H1 (cell line): ENCODE measurements around the gene CELF2. TPM values are rescaled to one million over a fixed set of nuclear protein-coding genes. Genes with fewer than 3 reads are reported as not detected.

Experiments used
- CTCF ChIP-seq, 3 experiments: IDR thresholded peaks; 1 replicate in 2 of 3; 2 replicates in 1 of 3; pipeline versions ENCODE4 v1.5.1 to v1.6.1; 2011; ENCODE audit warnings: low read length in 3 of 3, mild to moderate bottlenecking in 3 of 3, inconsistent platforms in 2 of 3, low read depth in 1 of 3, moderate library complexity in 1 of 3; ENCODE audit not compliant: insufficient read depth in 1 of 3; ENCODE audit errors: control extremely low read depth in 1 of 3
- GABPA ChIP-seq: IDR thresholded peaks from 2 replicates; pipeline ENCODE4 v1.6.1; 2011; ENCODE audit warnings: mild to moderate bottlenecking, low read length, moderate library complexity, borderline replicate concordance; ENCODE audit not compliant: insufficient read depth
- KDM4A ChIP-seq: IDR thresholded peaks from one replicate; pipeline ENCODE4 v1.7.1; 2012; ENCODE audit warnings: low read depth, mild to moderate bottlenecking, moderate library complexity, low read length, inconsistent platforms; ENCODE audit not compliant: severe bottlenecking
- MAX ChIP-seq: IDR thresholded peaks from 2 replicates; pipeline ENCODE4 v1.6.1; 2012; ENCODE audit warnings: inconsistent platforms
- RXRA ChIP-seq: IDR thresholded peaks from 2 replicates; pipeline ENCODE4 v1.6.1; 2011; ENCODE audit warnings: low read depth, mild to moderate bottlenecking, low read length, moderate library complexity; ENCODE audit not compliant: insufficient read depth
- SIN3A ChIP-seq, 2 experiments: IDR thresholded peaks in 1 of 2; conservative IDR thresholded peaks in 1 of 2; 2 replicates each; pipeline ENCODE4 v1.6.1; 2011 to 2012; ENCODE audit warnings: low read length in 2 of 2, improper control_type of control experiment in 1 of 2, low read depth in 1 of 2, mild to moderate bottlenecking in 1 of 2
- TBP ChIP-seq: IDR thresholded peaks from 2 replicates; pipeline ENCODE4 v1.6.1; 2011; ENCODE audit warnings: low read depth, low read length, improper control_type of control experiment
- TEAD4 ChIP-seq: IDR thresholded peaks from 2 replicates; pipeline ENCODE4 v1.6.1; 2012; ENCODE audit warnings: low read depth, low read length, inconsistent platforms, mixed read lengths
- polyA plus RNA-seq, 7 experiments: library from polyadenylated mRNA; depleted of rRNA in 3 of 7; stranded (reverse) in 5 of 7; unstranded in 2 of 7; fragments of >200 nt in 5 of 7; fragments of 200-250 nt in 2 of 7; gene quantifications; 1 replicate in 5 of 7; 2 replicates in 1 of 7; 4 replicates in 1 of 7; pipeline versions ENCODE4 v1.2.1 to v1.2.3, GENCODE V29; 2011 to 2013; ENCODE audit warnings: missing spikeins in 2 of 7, mixed read lengths in 2 of 7
- total RNA-seq: library from RNA; stranded (reverse); fragmentation: NEBNext Ultra II Directional; extraction: Animal tissue kit (Norgen Biotek cat#: 25700); gene quantifications from 2 replicates; pipeline ENCODE4 v1.2.1, GENCODE V29; 2021
- TF ChIP-seq, protein P1 (sequence below): IDR thresholded peaks from 2 replicates; pipeline ENCODE4 v1.6.1; 2012; ENCODE audit warnings: low read length, inconsistent platforms

The CELF2 gene
- total and polyA plus RNA-seq, 2 of the 8 experiments (the other 6 are each of a cell fraction or from before 2014, with no cell fraction given) = 18.3 to 22.7 TPM

DNA sequence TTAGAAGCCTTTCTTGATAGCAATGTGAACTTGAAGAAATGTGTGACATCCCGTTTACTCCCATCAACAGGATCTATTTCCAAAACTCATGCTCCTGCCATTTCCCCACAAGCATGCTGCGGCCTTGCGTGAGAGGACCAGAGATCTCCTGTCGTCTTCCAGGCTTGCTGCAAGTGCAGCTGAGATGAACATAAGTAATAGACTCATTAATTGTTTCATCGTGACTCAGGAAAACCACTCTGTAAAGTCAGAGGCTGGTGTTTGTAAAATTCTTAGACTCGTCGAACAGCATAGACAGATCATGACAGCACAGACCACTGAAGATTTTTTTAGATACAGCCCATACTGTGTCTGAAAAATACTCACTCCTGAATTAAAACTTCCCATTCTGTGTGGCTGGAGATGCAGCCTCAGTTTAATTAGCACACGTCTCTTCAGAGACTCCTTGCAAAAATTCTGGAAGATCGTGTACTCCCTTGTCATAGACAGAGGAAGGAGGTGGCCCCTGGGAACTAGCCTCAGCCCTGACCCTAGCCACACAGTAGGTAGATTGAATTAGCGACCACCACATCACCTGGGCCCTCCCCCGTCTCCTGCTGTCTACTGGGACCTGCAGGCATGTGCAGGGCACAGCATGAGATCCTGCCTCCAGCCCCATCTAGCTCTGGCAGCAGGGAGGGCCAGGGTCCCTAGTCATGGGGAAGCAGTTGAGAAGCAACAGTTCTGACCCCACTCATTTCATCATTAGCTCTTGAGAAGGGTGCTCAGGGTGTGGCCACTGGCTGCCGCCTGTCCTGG is 226.0 kb downstream of the CELF2 start (continued):
- TF ChIP-seq, protein P1, sequence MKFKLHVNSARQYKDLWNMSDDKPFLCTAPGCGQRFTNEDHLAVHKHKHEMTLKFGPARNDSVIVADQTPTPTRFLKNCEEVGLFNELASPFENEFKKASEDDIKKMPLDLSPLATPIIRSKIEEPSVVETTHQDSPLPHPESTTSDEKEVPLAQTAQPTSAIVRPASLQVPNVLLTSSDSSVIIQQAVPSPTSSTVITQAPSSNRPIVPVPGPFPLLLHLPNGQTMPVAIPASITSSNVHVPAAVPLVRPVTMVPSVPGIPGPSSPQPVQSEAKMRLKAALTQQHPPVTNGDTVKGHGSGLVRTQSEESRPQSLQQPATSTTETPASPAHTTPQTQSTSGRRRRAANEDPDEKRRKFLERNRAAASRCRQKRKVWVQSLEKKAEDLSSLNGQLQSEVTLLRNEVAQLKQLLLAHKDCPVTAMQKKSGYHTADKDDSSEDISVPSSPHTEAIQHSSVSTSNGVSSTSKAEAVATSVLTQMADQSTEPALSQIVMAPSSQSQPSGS = no peak
- TF ChIP-seq SIN3A (conservative IDR thresholded peaks at IDR 0.05 in 1 of 2, IDR thresholded peaks at IDR 0.05 in 1 of 2; ENCODE audit: low read depth in 1 of 2, low read length in 2 of 2) (no peak), KDM4A (no peak), TBP (no peak), CTCF (IDR thresholded peaks at IDR 0.05; ENCODE audit: control extremely low read depth in 1 of 3, insufficient read depth in 1 of 3, low read depth in 1 of 3, low read length in 3 of 3) (no peak), MAX (no peak), GABPA (no peak), TEAD4 (no peak), RXRA (no peak)
